Stimulated activated CD8-positive, alpha-beta memory T cell treated with anti-CD3 and anti-CD28 coated beads, Interleukin-7, amount 100 ng/mL, for 48 hours (primary cell): Measurements from ENCODE around the gene FAT1.

ENCODE experiments used
- DNase-seq, 2 donors: peaks; one replicate each; pipeline ENCODE4 v3.0.0-alpha.2; 2020; ENCODE audit warnings: low read depth in 1 of 2; ENCODE audit errors: extremely low read depth in 1 of 2

The FAT1 gene

DNA sequence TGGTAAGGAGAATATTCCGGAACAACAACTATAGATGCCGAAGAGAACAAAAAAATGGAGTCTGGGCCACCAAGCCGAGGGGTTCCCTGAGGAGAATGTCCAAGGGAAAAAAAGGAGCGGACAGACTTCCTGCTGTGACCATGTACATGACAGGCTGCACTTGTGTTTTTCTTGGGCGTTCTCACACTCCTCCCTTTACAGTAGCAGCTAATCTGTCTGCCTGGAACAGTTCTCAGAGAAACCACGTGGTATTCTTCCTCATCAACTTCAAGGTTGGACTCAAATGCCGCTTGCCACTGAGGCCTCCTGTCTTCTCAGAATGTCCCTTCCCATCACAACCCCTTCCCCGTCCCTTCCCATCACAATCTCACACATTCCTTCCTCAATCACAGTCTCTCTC, 137.5 kb downstream of the FAT1 start:
- no peak for DNase-seq

DNA sequence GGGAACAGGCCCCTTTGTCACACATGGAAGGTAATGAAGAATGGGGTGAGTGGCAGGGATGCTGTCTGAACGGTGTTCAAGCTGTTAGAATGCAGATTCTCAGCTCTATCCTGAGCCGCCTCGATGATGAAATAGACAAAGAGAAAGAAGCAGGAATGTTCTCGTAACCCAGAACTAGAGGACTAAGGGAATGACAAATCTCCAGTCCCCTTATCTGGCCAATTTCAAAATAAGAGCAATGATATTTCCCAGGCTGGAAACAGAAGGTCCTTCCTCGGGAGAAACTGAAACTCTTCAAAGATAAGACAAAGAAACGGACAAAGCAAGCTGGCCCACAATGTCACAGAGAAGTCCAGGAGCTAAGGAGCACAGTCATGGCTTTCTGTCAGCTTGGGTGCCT, 138.7 kb downstream of the FAT1 start:
- no peak for DNase-seq

DNA sequence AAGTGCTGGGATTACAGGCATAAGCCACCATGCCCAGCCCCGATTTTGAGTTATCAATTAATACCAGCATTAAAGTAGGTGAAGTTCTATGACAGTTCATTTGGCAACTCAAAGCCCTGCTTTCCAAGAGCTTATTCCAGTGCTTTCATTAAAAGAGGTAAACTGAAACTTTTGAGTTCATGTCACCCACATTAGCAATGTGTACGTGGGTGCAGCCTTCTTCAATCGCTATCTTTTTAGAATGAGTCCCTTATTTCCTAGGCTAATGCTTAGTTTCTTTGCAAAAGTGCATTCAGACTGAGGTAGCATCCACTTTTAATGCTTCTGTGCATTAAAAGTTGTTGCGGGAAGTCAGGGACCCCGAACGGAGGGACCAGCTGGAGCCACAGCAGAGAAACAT, 142.2 kb downstream of the FAT1 start:
- DNase-seq: no peak

- no peak for DNase-seq
Measured at GRCh38 chr4:186580669-186581068, 143.0 kb downstream of the FAT1 start.

- DNase-seq: no peak
Measured at GRCh38 chr4:186570193-186570996, 153.3 kb downstream of the FAT1 start.

- DNase-seq: no peak
Measured at GRCh38 chr4:186569533-186570192, 154.0 kb downstream of the FAT1 start.

GRCh38 chr4:186566068-186566467, 157.6 kb downstream of the FAT1 start:
- DNase-seq: no peak

- DNase-seq: no peak
Measured at GRCh38 chr4:186563761-186564160, 159.9 kb downstream of the FAT1 start.

- no peak for DNase-seq
Measured at GRCh38 chr4:186561748-186562147, 161.9 kb downstream of the FAT1 start.

- DNase-seq: no peak
Measured at GRCh38 chr4:186560647-186561046, 163.0 kb downstream of the FAT1 start.

DNA sequence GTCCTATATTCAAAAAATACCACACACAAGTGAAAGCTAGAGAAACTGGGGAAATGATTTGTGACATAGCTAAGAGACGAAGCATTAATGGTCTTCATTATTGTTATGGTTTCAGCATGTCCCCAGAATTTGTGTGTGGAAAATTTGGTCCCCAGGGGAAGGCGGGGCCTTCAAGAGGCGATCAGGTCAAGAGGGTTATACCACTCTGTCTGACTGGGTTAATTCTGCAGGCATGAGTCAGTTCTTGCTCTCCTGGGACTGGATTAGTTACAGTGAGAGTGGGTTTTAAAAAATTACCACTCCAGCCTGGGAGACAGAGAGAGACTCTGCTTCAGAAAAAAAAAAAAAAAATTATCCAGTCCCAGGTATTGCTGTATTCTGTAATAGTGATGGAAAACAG, 166.2 kb downstream of the FAT1 start:
- no peak for DNase-seq

DNA sequence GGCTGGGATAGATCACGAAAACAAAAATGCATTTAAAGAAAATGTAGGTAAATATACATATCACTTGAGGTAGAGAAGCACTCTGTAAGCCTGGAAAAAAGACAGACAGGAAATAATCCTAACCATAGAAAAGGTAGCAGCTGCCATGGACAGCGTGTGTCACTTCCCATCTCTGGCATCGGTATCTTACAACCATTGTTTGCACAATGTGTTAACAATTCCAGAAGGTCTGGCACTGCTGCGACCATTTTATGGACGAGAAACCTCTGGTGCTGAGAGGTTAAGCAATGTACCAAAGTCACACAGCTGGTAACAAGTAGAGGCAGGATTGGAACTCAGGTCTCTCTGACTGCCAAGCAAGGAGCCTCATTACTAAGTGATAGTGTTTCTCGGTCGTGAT, 166.6 kb downstream of the FAT1 start:
- no peak for DNase-seq

DNA sequence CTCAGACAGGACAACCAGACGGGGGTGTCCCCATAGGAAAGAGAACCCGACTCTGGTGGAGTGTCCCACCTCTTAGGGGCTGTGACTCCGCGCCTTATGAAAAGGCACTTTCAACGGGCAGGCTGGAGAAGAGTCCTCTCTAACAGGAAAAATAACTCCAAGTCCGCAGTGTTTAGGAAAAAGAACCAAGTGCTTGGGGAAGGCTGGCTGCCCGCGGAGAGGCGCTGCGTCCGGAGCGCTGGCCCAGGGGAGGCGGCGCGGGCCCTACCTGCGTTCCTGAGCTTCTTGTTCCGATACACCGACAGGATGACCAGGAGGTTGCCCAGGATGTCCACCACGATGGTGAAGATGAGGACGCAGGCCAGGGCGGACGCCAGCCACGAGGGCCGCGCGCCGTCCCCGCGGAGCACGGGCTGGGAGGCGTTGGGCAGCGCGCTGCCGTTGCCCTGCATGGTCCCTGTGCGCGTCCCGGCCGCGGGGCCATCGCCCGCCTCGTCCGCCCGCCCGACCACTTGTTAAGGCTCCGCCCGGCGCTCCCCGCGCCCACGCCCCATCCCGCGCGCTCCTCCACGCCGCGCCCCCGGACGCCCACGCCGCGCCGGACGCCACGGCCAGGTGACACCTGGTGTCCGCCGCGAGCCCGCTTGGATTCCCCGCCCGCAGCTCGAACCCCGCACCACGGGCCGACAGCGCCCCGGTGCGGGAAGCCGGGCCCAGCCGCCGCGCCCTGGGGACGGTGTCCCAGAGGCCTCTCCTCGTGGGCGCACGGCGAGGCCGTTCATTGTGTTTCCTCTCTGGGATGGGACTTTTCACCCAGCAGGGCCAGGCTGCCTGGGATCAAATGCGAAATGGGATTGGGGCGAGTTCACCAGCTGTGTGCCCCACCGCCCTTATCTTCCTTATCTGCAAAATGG, 168.5 kb downstream of the FAT1 start, which contains the start of gene MTNR1A:
Gene MTNR1A, minus strand, starts transcription at position 654 of the 914 bp plus-strand sequence. Its CDS starts 202 bp downstream, at position 452.
- DNase-seq: no peak

DNA sequence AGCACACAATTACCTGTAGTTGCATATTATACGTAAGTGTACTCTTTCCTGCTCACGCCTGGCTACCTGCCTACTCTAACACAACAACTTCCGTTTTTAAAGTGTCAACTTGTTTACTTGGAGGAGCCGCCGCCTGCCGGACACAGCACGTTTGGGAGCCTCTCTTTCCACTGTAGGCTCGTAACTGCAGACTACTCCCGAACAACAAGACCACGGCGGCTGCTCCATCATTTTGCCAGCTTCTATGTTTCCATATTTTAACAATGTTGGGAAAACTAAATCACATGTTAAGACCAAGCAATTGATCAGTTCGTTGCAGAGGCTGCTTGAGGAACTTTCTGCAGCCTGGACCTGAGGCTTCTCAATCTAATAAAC, 169.1 kb downstream of the FAT1 start:
- no peak for DNase-seq

DNA sequence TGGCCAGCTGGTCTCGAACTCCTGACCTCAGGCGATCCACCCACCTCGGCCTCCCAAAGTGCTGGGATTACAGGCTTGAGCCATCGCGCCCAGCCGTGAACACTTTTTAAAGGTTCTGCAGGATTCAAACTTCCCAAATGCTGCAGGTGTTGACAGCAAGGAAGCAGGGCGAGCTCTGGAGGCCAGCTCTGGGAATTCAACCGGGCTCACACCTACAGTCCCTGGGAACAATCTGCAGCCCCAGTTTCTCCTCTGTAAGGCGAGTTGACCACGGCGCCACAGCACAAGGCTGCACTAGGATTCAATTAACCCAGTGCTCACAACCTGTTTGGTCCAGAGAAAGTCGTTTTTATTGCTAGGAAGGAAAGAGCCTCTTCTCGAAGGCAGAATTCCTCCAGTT, 169.9 kb downstream of the FAT1 start:
- no peak for DNase-seq

- DNase-seq: no peak
Measured at GRCh38 chr4:186551849-186552248, 171.8 kb downstream of the FAT1 start.

DNA sequence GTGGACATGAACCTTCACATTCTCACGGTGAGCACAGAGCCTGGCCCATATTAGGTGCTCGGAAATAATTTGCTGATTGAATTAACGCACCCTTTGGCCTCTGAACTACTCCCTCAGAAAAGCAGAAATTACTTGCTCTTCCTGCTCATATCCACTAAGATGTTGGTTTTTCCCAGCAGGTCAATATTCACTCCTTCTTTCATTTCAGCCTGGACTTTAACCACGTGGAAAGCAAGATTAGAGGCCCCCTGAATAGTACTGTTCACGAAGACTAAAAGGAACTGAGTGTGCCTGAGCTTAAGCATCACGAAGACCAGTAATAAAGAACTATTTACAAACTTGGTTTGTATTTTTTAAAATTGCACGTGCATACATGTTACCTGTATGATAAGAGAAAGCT, 178.2 kb downstream of the FAT1 start:
- no peak for DNase-seq

GRCh38 chr4:186543206-186543605, 180.4 kb downstream of the FAT1 start:
- no peak for DNase-seq

DNA sequence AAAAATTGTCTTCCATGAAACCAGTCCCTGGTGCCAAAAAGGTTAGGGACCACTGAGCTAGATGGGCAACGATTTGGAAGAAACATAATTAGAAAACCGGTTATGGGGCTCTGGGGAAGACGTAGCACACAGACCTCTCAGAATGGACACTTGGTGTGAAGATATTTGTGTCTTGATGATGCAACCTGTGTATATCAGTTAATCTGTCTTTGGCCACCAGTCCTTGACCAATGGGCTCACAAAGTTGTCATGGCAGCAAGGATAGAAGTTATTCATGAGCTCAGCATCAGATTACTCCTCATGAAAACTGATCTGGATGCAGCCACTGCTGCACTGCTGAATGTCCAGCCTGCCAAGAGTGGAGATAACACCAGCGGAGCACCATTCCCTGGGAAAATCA, 181.9 kb downstream of the FAT1 start:
- DNase-seq: no peak

GRCh38 chr4:186537843-186538521, 185.7 kb downstream of the FAT1 start:
- no peak for DNase-seq
